C4-2B (cell line): ENCODE results near the gene PRKCA.

Experiments used
- H3K27ac ChIP-seq: fragments of 450-650 bp; 2 replicates; pipeline ENCODE4 v1.5.1; 2017
- CTCF ChIP-seq: fragments of 450-650 bp; conservative IDR thresholded peaks from 2 replicates; pipeline ENCODE4 v1.5.1; 2017; ENCODE audit warnings: mild to moderate bottlenecking
- ZFX ChIP-seq: fragments of 450-650 bp; IDR thresholded peaks from 2 replicates; pipeline ENCODE4 v1.6.1; 2017

The PRKCA gene

DNA sequence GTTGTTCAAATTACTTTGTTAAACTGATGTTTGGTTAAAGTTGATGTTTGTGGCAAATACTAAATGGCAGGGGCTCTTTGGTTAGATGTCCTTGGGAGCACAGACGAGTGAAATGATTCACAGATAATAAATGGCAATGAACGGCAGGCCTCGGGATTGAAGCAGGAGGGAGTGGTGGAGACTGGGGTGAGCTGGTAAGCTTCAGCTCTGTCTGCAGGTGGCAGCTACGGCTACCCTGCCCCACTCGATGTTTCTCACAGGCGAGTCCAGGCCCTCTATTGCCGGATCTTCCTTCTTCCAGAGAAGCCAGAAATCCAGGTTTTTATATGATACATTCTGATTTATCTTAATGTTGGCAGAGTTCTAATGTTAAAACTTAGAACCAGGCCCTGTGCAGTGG lies 387.8 kb downstream of the PRKCA start:
- H3K27ac ChIP-seq: no peak overlapping the region
- TF ChIP-seq CTCF (no peak), ZFX (no peak)

DNA sequence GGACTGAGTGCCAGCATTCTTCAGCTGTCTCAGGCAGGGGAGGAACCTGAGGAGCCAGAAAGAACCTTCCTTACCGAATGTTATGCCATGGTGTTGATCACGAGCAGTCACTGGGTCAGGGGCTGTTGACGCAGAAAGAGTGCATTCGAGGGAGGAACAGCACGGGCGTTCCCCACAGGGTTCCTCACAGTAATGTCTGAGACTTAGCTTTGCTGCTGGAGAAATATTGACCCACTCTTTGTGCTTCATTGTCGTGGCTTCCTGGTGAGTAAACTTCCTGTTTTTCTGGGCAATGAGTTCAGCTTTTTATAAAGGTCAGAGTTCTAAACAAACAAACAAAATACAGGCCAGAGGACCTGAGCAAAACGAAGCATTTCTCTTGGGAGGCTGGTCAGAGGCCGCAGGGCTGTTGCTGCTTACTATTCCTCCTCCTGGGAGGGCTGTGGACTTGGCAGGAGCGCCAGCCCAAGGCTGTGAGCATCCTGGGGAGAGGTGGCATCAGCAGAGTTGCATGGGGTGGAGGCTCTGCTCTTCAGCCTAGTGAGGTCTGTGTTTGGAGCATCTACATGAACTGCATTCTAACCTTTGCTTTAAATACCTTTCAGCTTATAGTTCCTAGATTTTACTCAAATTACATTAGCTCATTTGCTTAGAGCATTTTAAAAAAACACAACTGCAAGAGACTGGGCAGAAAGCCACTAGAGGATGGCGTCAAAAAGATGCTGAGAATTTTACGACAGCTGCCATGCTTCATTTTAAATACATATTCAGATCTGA lies 389.4 kb downstream of the PRKCA start:
- peak overlapping the region; percentile 65 for H3K27ac ChIP-seq
- no peak for TF ChIP-seq ZFX
- TF ChIP-seq CTCF: no peak

DNA sequence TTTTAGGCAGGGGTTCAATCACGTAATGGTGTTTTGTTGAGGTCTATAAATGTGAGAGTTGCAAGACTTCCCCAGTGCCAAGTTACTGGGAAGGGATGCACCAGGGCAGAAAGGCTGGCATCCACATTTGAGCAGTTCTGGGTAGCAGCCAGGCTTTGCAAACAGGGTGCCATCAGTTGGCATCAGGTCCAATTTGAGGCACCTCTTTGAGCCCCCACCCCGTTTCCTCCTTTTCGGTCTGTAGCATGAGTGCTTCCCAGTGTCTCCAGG lies 389.9 kb downstream of the PRKCA start:
- TF ChIP-seq CTCF (no peak), ZFX (no peak)
- peak overlapping the region; percentile 65; the same call in 1 of the 2 replicates for H3K27ac ChIP-seq

DNA sequence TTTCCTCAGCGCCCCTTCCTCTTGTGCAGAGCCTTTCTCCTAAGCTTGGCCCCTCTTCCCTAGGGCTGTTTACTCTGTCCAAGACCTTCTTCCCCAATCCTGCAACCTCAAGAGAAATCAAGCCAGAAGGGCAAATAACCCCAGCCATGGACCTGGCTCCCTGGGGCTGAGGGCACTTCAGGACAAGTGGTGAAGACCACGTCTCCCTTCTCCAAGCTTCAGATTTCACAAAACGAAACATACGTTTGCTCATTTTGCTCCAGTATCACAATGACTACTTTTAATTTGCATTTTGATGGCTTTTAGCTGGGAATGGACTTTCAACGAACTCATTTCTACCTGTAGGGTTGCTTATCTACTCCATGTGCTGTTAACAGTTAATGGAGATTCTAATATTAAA lies 392.7 kb downstream of the PRKCA start:
- TF ChIP-seq ZFX: no peak
- TF ChIP-seq CTCF: no peak
- no peak overlapping the region for H3K27ac ChIP-seq

DNA sequence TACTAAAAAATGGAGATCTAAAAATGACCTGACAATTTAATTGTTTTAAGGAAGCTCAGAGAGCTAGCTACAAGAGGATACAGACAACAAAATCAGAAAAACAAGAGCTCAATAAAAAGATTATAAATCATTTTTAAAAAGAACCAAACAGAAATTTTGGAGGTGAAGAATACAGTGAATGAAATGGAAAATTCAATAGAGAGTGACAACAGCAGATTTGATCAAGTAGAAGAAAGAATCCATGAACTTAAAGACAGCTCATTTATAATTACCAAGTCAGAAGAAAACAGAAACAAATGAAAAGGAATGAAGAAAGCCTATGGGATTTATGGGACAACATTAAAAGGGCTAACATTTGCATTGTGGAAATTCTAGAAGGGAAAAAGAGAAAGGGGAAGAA lies 395.9 kb downstream of the PRKCA start:
- no peak for TF ChIP-seq CTCF
- no peak for TF ChIP-seq ZFX
- H3K27ac ChIP-seq: no peak overlapping the region

GRCh38 chr17:66701462-66701861 lies 399.0 kb downstream of the PRKCA start:
- TF ChIP-seq CTCF (no peak), ZFX (no peak)
- H3K27ac ChIP-seq: no peak overlapping the region

DNA sequence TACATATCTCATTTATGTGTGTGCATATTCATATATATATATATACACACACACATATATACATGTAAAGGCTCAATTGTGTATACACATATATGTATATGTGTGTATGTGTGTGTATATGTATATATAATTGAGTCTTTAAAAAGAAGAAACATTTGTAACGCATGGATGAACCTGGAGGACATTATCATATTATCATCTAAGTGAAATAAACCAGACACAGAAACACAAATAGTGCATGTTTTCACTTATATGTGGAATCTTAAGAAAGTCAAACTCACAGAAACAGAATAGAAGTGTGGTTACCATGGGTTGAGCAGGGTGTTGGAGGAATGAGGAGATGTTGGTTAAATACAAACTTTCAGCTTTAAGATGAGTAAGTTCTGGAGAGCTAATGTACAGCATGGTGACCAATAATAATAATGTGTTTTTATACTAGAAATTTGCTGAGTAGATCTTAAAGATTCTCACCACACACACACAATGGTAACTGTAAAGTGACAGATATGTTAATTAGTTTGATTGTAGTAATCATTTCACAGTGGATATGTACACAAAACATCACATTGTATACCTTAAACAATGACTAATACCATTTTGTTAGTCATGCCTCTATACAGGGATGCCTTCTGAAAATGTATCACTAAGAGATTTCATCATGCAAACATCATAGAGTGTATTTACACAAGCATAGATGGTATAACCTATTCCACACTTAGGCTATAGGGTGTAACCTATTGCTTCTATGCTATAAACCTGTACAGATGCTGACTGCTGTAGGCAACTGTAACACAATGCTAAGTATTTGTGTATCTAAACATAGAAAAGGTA lies 399.9 kb downstream of the PRKCA start:
- TF ChIP-seq ZFX (no peak), CTCF (no peak)
- H3K27ac ChIP-seq: no peak overlapping the region
